Breast epithelium (tissue), 3 donors: ENCODE results near the gene CRK.

Source experiments
- POLR2A ChIP-seq: fragments of 450-650 bp; IDR thresholded peaks from one replicate; pipeline ENCODE4 v1.6.1; 2016; ENCODE audit warnings: antibody characterized with exemption, mild to moderate bottlenecking, moderate library complexity
- POLR2AphosphoS5 ChIP-seq, 3 donors: sonication (generic); formaldehyde crosslinking; IDR thresholded peaks; one replicate each; pipeline ENCODE4 v1.6.1; 2017; ENCODE audit warnings: antibody characterized with exemption in 3 of 3
- TF ChIP-seq, protein P1 (sequence below), 3 donors: fragments of 450-650 bp; IDR thresholded peaks; one replicate each; pipeline ENCODE4 v1.5.1; 2016 to 2017; ENCODE audit warnings: antibody characterized with exemption in 3 of 3, mild to moderate bottlenecking in 3 of 3, moderate library complexity in 3 of 3

GRCh38 chr17:1391577-1391976 lies 64.5 kb downstream of the CRK start:
- TF ChIP-seq, protein P1, sequence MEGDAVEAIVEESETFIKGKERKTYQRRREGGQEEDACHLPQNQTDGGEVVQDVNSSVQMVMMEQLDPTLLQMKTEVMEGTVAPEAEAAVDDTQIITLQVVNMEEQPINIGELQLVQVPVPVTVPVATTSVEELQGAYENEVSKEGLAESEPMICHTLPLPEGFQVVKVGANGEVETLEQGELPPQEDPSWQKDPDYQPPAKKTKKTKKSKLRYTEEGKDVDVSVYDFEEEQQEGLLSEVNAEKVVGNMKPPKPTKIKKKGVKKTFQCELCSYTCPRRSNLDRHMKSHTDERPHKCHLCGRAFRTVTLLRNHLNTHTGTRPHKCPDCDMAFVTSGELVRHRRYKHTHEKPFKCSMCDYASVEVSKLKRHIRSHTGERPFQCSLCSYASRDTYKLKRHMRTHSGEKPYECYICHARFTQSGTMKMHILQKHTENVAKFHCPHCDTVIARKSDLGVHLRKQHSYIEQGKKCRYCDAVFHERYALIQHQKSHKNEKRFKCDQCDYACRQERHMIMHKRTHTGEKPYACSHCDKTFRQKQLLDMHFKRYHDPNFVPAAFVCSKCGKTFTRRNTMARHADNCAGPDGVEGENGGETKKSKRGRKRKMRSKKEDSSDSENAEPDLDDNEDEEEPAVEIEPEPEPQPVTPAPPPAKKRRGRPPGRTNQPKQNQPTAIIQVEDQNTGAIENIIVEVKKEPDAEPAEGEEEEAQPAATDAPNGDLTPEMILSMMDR (IDR thresholded peaks at IDR 0.05) = no peak
- no peak for TF ChIP-seq POLR2AphosphoS5 (IDR thresholded peaks at IDR 0.05)
- TF ChIP-seq POLR2A = no peak
